ENCODE results near the gene RPUSD4.

DNA sequence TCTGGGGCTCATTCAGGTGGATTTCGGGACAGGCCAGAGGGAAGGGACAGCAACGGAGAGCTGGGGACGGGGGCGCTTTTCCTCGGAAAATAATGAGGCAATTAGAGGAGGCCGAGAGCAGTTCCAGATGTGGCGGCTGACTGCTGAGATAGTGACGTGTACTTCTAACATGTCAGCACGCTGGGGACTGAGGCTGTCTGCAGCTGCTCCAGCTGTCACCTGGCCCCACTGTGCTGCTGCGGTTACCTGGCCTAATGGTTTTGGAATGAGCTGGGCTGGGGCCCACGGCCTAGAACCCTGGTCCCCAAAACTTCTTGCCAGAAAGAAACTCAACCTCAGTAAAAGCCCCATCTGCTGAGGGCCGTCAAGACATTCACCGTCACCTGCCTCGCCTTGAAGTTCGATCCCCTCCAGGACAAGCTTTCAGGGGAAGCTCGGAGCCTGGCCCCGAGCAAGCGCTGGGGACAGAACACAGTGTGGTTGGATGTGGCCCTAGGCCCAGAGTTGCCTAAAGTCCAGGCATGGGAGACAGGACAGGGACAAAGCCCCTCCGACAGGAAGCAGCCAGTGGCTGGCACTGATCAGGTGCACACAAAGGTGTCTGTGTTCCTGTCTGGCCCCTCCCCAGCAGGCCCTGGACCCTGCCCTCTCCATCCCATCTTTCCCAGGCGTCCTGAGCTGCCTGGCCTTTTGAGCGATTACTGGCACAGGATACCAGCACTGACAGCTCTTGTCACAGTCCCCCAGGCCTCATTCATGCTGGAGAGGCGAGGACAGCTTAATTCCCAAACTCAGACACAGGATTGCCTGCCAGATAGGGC, 22.1 kb downstream of the RPUSD4 start:
- TF ChIP-seq, protein P1, sequence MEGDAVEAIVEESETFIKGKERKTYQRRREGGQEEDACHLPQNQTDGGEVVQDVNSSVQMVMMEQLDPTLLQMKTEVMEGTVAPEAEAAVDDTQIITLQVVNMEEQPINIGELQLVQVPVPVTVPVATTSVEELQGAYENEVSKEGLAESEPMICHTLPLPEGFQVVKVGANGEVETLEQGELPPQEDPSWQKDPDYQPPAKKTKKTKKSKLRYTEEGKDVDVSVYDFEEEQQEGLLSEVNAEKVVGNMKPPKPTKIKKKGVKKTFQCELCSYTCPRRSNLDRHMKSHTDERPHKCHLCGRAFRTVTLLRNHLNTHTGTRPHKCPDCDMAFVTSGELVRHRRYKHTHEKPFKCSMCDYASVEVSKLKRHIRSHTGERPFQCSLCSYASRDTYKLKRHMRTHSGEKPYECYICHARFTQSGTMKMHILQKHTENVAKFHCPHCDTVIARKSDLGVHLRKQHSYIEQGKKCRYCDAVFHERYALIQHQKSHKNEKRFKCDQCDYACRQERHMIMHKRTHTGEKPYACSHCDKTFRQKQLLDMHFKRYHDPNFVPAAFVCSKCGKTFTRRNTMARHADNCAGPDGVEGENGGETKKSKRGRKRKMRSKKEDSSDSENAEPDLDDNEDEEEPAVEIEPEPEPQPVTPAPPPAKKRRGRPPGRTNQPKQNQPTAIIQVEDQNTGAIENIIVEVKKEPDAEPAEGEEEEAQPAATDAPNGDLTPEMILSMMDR (IDR thresholded peaks at IDR 0.05 in 2 of 3, conservative IDR thresholded peaks at IDR 0.05 in 1 of 3; ENCODE audit: borderline replicate concordance in 1 of 3, insufficient read depth in 1 of 3, low read depth in 2 of 3, low read length in 2 of 3) = no peak
- TF ChIP-seq POLR2A (IDR thresholded peaks at IDR 0.05; ENCODE audit: borderline replicate concordance, extremely low read depth, insufficient read depth, insufficient read length) (no peak), EZH2phosphoT487 (IDR thresholded peaks at IDR 0.05; ENCODE audit: borderline replicate concordance) (no peak), POLR2AphosphoS5 (IDR thresholded peaks at IDR 0.05; ENCODE audit: low read depth, low read length) (no peak), CBX3 (IDR thresholded peaks at IDR 0.05; ENCODE audit: low read depth) (no peak)

Measured in HCT116 (cell line).